Mammary microvascular endothelial cell (primary cell): ENCODE data around the gene WASF3. TPM values are rescaled to one million over a fixed set of nuclear protein-coding genes. Genes with fewer than 3 reads are reported as not detected.

Experiments
- total RNA-seq: library from RNA; depleted of rRNA; stranded (reverse); fragments of >200 nt; gene quantifications from 2 replicates; pipeline ENCODE4 v1.2.3, GENCODE V29; 2015

WASF3 gene
- 2.5 and 3.0 TPM in 2 replicates for total RNA-seq

GRCh38 chr13:26557393-26558073 is at the start of gene WASF3:
Gene WASF3 (plus strand): TSS chr13:26557683. CDS start chr13:26642271, 84,588 bp downstream.

Other genes with a start within 250 kb of the WASF3 start
- not detected in 2 replicates for gene GPR12, start 203.1 kb downstream of the WASF3 start, total RNA-seq